ENCODE measurements around the gene PKMYT1.

Gene PKMYT1

GRCh38 chr16:2980227-2981176, at the start of gene PKMYT1:
Gene PKMYT1, minus strand, starts transcription at chr16:2980446. Its CDS starts 789 bp downstream, at chr16:2979657.
- peak; percentile 89 for DNase-seq

- no peak for DNase-seq
Observed at GRCh38 chr16:3029491-3030221, 49.4 kb upstream of the PKMYT1 start.

GRCh38 chr16:3028716-3029319, 48.6 kb upstream of the PKMYT1 start:
- DNase-seq: no peak

- DNase-seq: peak; percentile 92
Observed at GRCh38 chr16:3027983-3028715, 47.9 kb upstream of the PKMYT1 start.

GRCh38 chr16:3027489-3027795, 47.2 kb upstream of the PKMYT1 start:
- DNase-seq: no peak

GRCh38 chr16:3026609-3027488, 46.6 kb upstream of the PKMYT1 start:
- no peak for DNase-seq

GRCh38 chr16:3026003-3026378, 45.7 kb upstream of the PKMYT1 start:
- no peak for DNase-seq

- DNase-seq: no peak
Observed at GRCh38 chr16:3025032-3026002, 45.1 kb upstream of the PKMYT1 start.

GRCh38 chr16:3023669-3024478, 43.6 kb upstream of the PKMYT1 start, which contains the start of the genes HCFC1R1 and THOC6:
Gene HCFC1R1, minus strand, starts transcription at chr16:3023942. Its CDS starts 1 bp downstream, at chr16:3023941.
Gene THOC6, plus strand, starts transcription at chr16:3024035. Its CDS starts 292 bp downstream, at chr16:3024327.
- peak; percentile 98 for DNase-seq

GRCh38 chr16:3023415-3023668, 43.1 kb upstream of the PKMYT1 start:
- peak; percentile 57 for DNase-seq

GRCh38 chr16:3022684-3023414, 42.6 kb upstream of the PKMYT1 start:
- DNase-seq: no peak

- peak; percentile 83 for DNase-seq
Observed at GRCh38 chr16:3022208-3022683, 42.0 kb upstream of the PKMYT1 start.

GRCh38 chr16:3021449-3022207, 41.4 kb upstream of the PKMYT1 start:
- DNase-seq: peak; percentile 82

GRCh38 chr16:3020604-3021448, 40.6 kb upstream of the PKMYT1 start:
- peak; percentile 78 for DNase-seq

- peak; percentile 89 for DNase-seq
Observed at GRCh38 chr16:3020247-3020603, 40.0 kb upstream of the PKMYT1 start, which contains the start of gene TNFRSF12A. Gene TNFRSF12A, plus strand, starts transcription at chr16:3020368. Its CDS starts 30 bp downstream, at chr16:3020398.

GRCh38 chr16:3019594-3020246, 39.5 kb upstream of the PKMYT1 start:
- DNase-seq: no peak
